HUES48 (cell line): ENCODE results near the gene TFEB.

Source experiments
- H3K27ac ChIP-seq: one replicate; pipeline ENCODE4 v1.7.0; 2013; ENCODE audit warnings: low read depth, low read length, inconsistent platforms
- H3K27me3 ChIP-seq: 2 replicates; pipeline ENCODE4 v1.6.1; 2013; ENCODE audit warnings: mild to moderate bottlenecking, low read length; ENCODE audit not compliant: control insufficient read depth, insufficient read depth
- H3K36me3 ChIP-seq: 2 replicates; pipeline ENCODE4 v1.6.1; 2013; ENCODE audit warnings: low read length; ENCODE audit not compliant: control insufficient read depth, insufficient read depth
- H3K4me1 ChIP-seq: 2 replicates; pipeline ENCODE4 v1.6.1; 2013; ENCODE audit warnings: mild to moderate bottlenecking, low read length; ENCODE audit not compliant: control insufficient read depth, insufficient read depth
- H3K4me3 ChIP-seq: 2 replicates; pipeline ENCODE4 v1.5.1; 2013; ENCODE audit warnings: mild to moderate bottlenecking, low read depth, low read length
- H3K9ac ChIP-seq: 2 replicates; pipeline ENCODE4 v1.6.1; 2013; ENCODE audit warnings: mild to moderate bottlenecking, low read depth, low read length, moderate library complexity
- H3K9me3 ChIP-seq: 2 replicates; pipeline ENCODE4 v1.6.1; 2013; ENCODE audit warnings: low read length; ENCODE audit not compliant: control insufficient read depth, insufficient read depth

TFEB gene

GRCh38 chr6:41711323-41712038 is 23.9 kb downstream of the TFEB start:
- 0 out of 2 replicates have a peak, but pooled peaks cover 4% of the 10 kb centered on the region for H3K4me1 ChIP-seq
- H3K4me3 ChIP-seq = no peak overlapping the region
- no peak overlapping the region for H3K27ac ChIP-seq
- H3K9ac ChIP-seq = no peak overlapping the region
- H3K36me3 ChIP-seq = no peaks in the 10 kb centered on the region
- no peaks in the 10 kb centered on the region for H3K9me3 ChIP-seq
- no peaks in the 10 kb centered on the region for H3K27me3 ChIP-seq

GRCh38 chr6:41709375-41709774 is 26.0 kb downstream of the TFEB start:
- H3K9me3 ChIP-seq = no peaks in the 10 kb centered on the region
- H3K27ac ChIP-seq = no peak overlapping the region
- no peak overlapping the region for H3K4me3 ChIP-seq
- H3K27me3 ChIP-seq = no peaks in the 10 kb centered on the region
- H3K9ac ChIP-seq = no peak overlapping the region
- H3K4me1 ChIP-seq = 0 out of 2 replicates have a peak, but pooled peaks cover 6% of the 10 kb centered on the region
- H3K36me3 ChIP-seq = no peaks in the 10 kb centered on the region

GRCh38 chr6:41708856-41709255 is 26.6 kb downstream of the TFEB start:
- no peaks in the 10 kb centered on the region for H3K36me3 ChIP-seq
- H3K9ac ChIP-seq = no peak overlapping the region
- H3K27ac ChIP-seq = no peak overlapping the region
- 0 out of 2 replicates have a peak, but pooled peaks cover 6% of the 10 kb centered on the region for H3K4me1 ChIP-seq
- H3K4me3 ChIP-seq = no peak overlapping the region
- no peaks in the 10 kb centered on the region for H3K27me3 ChIP-seq
- H3K9me3 ChIP-seq = no peaks in the 10 kb centered on the region

- 0 out of 2 replicates have a peak, but pooled peaks cover 2% of the 10 kb centered on the region for H3K4me1 ChIP-seq
- no peak overlapping the region for H3K9ac ChIP-seq
- H3K27me3 ChIP-seq = no peaks in the 10 kb centered on the region
- H3K36me3 ChIP-seq = no peaks in the 10 kb centered on the region
- no peak overlapping the region for H3K4me3 ChIP-seq
- H3K9me3 ChIP-seq = no peaks in the 10 kb centered on the region
- no peak overlapping the region for H3K27ac ChIP-seq
These were observed 27.7 kb downstream of the TFEB start for GRCh38 chr6:41707565-41708200.

GRCh38 chr6:41706876-41707564 is 28.4 kb downstream of the TFEB start:
- H3K27me3 ChIP-seq = no peaks in the 10 kb centered on the region
- H3K9ac ChIP-seq = no peak overlapping the region
- H3K4me1 ChIP-seq = 0 out of 2 replicates have a peak, but pooled peaks cover 2% of the 10 kb centered on the region
- H3K9me3 ChIP-seq = no peaks in the 10 kb centered on the region
- H3K27ac ChIP-seq = no peak overlapping the region
- no peak overlapping the region for H3K4me3 ChIP-seq
- no peaks in the 10 kb centered on the region for H3K36me3 ChIP-seq

- no peaks in the 10 kb centered on the region for H3K36me3 ChIP-seq
- H3K9ac ChIP-seq = no peak overlapping the region
- no peak overlapping the region for H3K4me3 ChIP-seq
- no peak overlapping the region for H3K27ac ChIP-seq
- H3K27me3 ChIP-seq = no peaks in the 10 kb centered on the region
- 0 out of 2 replicates have a peak, but pooled peaks cover 3% of the 10 kb centered on the region for H3K4me1 ChIP-seq
- no peaks in the 10 kb centered on the region for H3K9me3 ChIP-seq
These were observed 29.2 kb downstream of the TFEB start for GRCh38 chr6:41705996-41706835.

- no peak overlapping the region for H3K4me3 ChIP-seq
- no peaks in the 10 kb centered on the region for H3K9me3 ChIP-seq
- H3K27me3 ChIP-seq = no peaks in the 10 kb centered on the region
- no peak overlapping the region for H3K27ac ChIP-seq
- H3K9ac ChIP-seq = no peak overlapping the region
- 0 out of 2 replicates have a peak, but pooled peaks cover 11% of the 10 kb centered on the region for H3K4me1 ChIP-seq
- H3K36me3 ChIP-seq = no peaks in the 10 kb centered on the region
These were observed 30.0 kb downstream of the TFEB start for GRCh38 chr6:41705311-41705995.

GRCh38 chr6:41704656-41705310 is 30.6 kb downstream of the TFEB start:
- Histone ChIP-seq H3K36me3 (no peaks in the 10 kb centered on the region), H3K9me3 (no peaks in the 10 kb centered on the region), H3K9ac (no peak overlapping the region), H3K27me3 (no peaks in the 10 kb centered on the region), H3K27ac (no peak overlapping the region), H3K4me3 (no peak overlapping the region), H3K4me1 (0 out of 2 replicates have a peak, but pooled peaks cover 12% of the 10 kb centered on the region)

GRCh38 chr6:41704028-41704427 is 31.4 kb downstream of the TFEB start:
- Histone ChIP-seq H3K27ac (no peak overlapping the region), H3K9me3 (no peaks in the 10 kb centered on the region), H3K4me1 (0 out of 2 replicates have a peak, but pooled peaks cover 12% of the 10 kb centered on the region), H3K27me3 (no peaks in the 10 kb centered on the region), H3K9ac (no peak overlapping the region), H3K4me3 (no peak overlapping the region), H3K36me3 (no peaks in the 10 kb centered on the region)
